ENCODE results near the gene CADPS2. TPM values are rescaled to one million over a fixed set of nuclear protein-coding genes. Genes with fewer than 3 reads are reported as not detected.

Gene CADPS2
- total and polyA plus RNA-seq, 4 experiments from 2014 or later = not detected

- H3K27ac ChIP-seq (ENCODE audit: low read depth, low read length) = no peak overlapping the region
- H3K4me3 ChIP-seq (ENCODE audit: low read length in 2 of 2) = no peak overlapping the region
- no peaks in the 10 kb centered on the region for H3K27me3 ChIP-seq (ENCODE audit: insufficient read depth, low read length)
- peaks cover 0 to 9% (median 3%) of the 10 kb centered on the region in 8 donors for H3K9me3 Mint-ChIP-seq
- H3K4me1 Mint-ChIP-seq = no peaks in the 10 kb centered on the region
- no peaks in the 10 kb centered on the region for H3K9me3 ChIP-seq (ENCODE audit: control insufficient read depth in 1 of 2, low read length in 2 of 2)
- H3K36me3 Mint-ChIP-seq = no peaks in the 10 kb centered on the region
- H3K4me1 ChIP-seq (ENCODE audit: insufficient read depth, low read length) = no peaks in the 10 kb centered on the region
- POLR2A ChIA-PET (ENCODE audit: partially characterized antibody) = no interaction called here
- no peaks in the 10 kb centered on the region for H3K27me3 Mint-ChIP-seq
- DNase-seq = no peak
- intact Hi-C loops (cut with micrococcal nuclease) = no loop called here
- H3K27ac Mint-ChIP-seq = no peak overlapping the region
- no peaks in the 10 kb centered on the region for H3K36me3 ChIP-seq (ENCODE audit: insufficient read depth, low read length)
- CTCF ChIA-PET (ENCODE audit: partially characterized antibody) = no interaction called here
- H3K4me3 Mint-ChIP-seq = peak overlapping the region in 2 of 8 donors; percentile 1 to 4
Measured at GRCh38 chr7:122578350-122578749, 307.9 kb downstream of the CADPS2 start.

- POLR2A ChIA-PET (ENCODE audit: partially characterized antibody) = no interaction called here
- Mint-ChIP-seq H3K27me3 (no peaks in the 10 kb centered on the region), H3K36me3 (no peaks in the 10 kb centered on the region), H3K4me1 (no peaks in the 10 kb centered on the region), H3K27ac (no peak overlapping the region), H3K9me3 (peaks cover 0 to 11% (median 4%) of the 10 kb centered on the region in 8 donors), H3K4me3 (no peak overlapping the region)
- intact Hi-C loops (cut with micrococcal nuclease) = no loop called here
- no peaks in the 10 kb centered on the region for H3K9me3 ChIP-seq (ENCODE audit: control insufficient read depth in 1 of 2, low read length in 2 of 2)
- no peaks in the 10 kb centered on the region for H3K36me3 ChIP-seq (ENCODE audit: insufficient read depth, low read length)
- no peaks in the 10 kb centered on the region for H3K4me1 ChIP-seq (ENCODE audit: insufficient read depth, low read length)
- no peak overlapping the region for H3K27ac ChIP-seq (ENCODE audit: low read depth, low read length)
- no peaks in the 10 kb centered on the region for H3K27me3 ChIP-seq (ENCODE audit: insufficient read depth, low read length)
- CTCF ChIA-PET (ENCODE audit: partially characterized antibody) = no interaction called here
- no peak overlapping the region for H3K4me3 ChIP-seq (ENCODE audit: low read length in 2 of 2)
- no peak for DNase-seq
Measured at GRCh38 chr7:122577449-122578003, 308.7 kb downstream of the CADPS2 start.

- ChIA-PET POLR2A (ENCODE audit: partially characterized antibody) (no interaction called here), CTCF (ENCODE audit: partially characterized antibody) (no interaction called here)
- no peak for DNase-seq
- H3K4me1 Mint-ChIP-seq = no peaks in the 10 kb centered on the region
- H3K27me3 Mint-ChIP-seq = no peaks in the 10 kb centered on the region
- H3K4me1 ChIP-seq (ENCODE audit: insufficient read depth, low read length) = no peaks in the 10 kb centered on the region
- no peak overlapping the region for H3K4me3 Mint-ChIP-seq
- no peaks in the 10 kb centered on the region for H3K36me3 ChIP-seq (ENCODE audit: insufficient read depth, low read length)
- H3K9me3 ChIP-seq (ENCODE audit: control insufficient read depth in 1 of 2, low read length in 2 of 2) = no peaks in the 10 kb centered on the region
- H3K27me3 ChIP-seq (ENCODE audit: insufficient read depth, low read length) = no peaks in the 10 kb centered on the region
- no peaks in the 10 kb centered on the region for H3K36me3 Mint-ChIP-seq
- H3K4me3 ChIP-seq (ENCODE audit: low read length in 2 of 2) = no peak overlapping the region
- H3K9me3 Mint-ChIP-seq = peaks cover 0 to 9% (median 2%) of the 10 kb centered on the region in 8 donors
- intact Hi-C loops (cut with micrococcal nuclease) = no loop called here
- no peak overlapping the region for H3K27ac ChIP-seq (ENCODE audit: low read depth, low read length)
- H3K27ac Mint-ChIP-seq = no peak overlapping the region
Measured at GRCh38 chr7:122572706-122573105, 313.6 kb downstream of the CADPS2 start.

DNA sequence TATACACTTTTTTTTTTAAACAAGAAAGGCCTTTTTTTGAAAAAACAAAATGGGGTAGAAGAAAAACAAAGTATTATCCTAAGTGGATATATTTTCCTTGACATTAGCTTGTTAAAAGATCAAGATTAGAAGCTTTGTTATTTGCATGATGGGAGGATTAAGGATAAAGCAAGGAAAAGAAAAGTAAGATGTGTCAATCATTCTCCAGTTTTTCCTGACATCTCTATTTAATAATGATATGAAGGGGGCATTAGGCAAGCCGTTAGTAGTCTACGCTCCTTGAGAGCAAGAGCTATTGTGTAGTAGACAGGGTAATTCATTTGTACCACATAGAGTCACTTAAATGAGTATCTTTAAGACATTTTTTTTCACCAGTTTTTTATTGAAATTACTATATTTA lies 324.9 kb downstream of the CADPS2 start:
- Mint-ChIP-seq H3K27ac (no peak overlapping the region), H3K4me1 (no peaks in the 10 kb centered on the region), H3K9me3 (peaks cover 0 to 7% (median 4%) of the 10 kb centered on the region in 8 donors), H3K27me3 (no peaks in the 10 kb centered on the region), H3K36me3 (no peaks in the 10 kb centered on the region), H3K4me3 (no peak overlapping the region)
- intact Hi-C loops (cut with micrococcal nuclease) = no loop called here
- Histone ChIP-seq H3K9me3 (ENCODE audit: control insufficient read depth in 1 of 2, low read length in 2 of 2) (no peaks in the 10 kb centered on the region), H3K27ac (ENCODE audit: low read depth, low read length) (no peak overlapping the region), H3K4me1 (ENCODE audit: insufficient read depth, low read length) (no peaks in the 10 kb centered on the region), H3K36me3 (ENCODE audit: insufficient read depth, low read length) (no peaks in the 10 kb centered on the region), H3K4me3 (ENCODE audit: low read length in 2 of 2) (no peak overlapping the region), H3K27me3 (ENCODE audit: insufficient read depth, low read length) (no peaks in the 10 kb centered on the region)
- DNase-seq = no peak
- ChIA-PET POLR2A (ENCODE audit: partially characterized antibody) (no interaction called here), CTCF (ENCODE audit: partially characterized antibody) (no interaction called here)

GRCh38 chr7:122556873-122557542 lies 329.3 kb downstream of the CADPS2 start:
- CTCF ChIA-PET (ENCODE audit: partially characterized antibody) = no interaction called here
- Histone ChIP-seq H3K4me1 (ENCODE audit: insufficient read depth, low read length) (no peaks in the 10 kb centered on the region), H3K4me3 (ENCODE audit: low read length in 2 of 2) (no peak overlapping the region), H3K27me3 (ENCODE audit: insufficient read depth, low read length) (no peaks in the 10 kb centered on the region), H3K27ac (ENCODE audit: low read depth, low read length) (no peak overlapping the region), H3K36me3 (ENCODE audit: insufficient read depth, low read length) (no peaks in the 10 kb centered on the region), H3K9me3 (ENCODE audit: control insufficient read depth in 1 of 2, low read length in 2 of 2) (no peaks in the 10 kb centered on the region)
- no peak for DNase-seq
- Mint-ChIP-seq H3K27ac (no peak overlapping the region), H3K27me3 (no peaks in the 10 kb centered on the region), H3K9me3 (peaks cover 0 to 8% (median 2%) of the 10 kb centered on the region in 8 donors), H3K36me3 (no peaks in the 10 kb centered on the region), H3K4me1 (no peaks in the 10 kb centered on the region), H3K4me3 (no peak overlapping the region)
- intact Hi-C loops (cut with micrococcal nuclease) = no loop called here
- POLR2A ChIA-PET (ENCODE audit: partially characterized antibody) = no interaction called here

DNA sequence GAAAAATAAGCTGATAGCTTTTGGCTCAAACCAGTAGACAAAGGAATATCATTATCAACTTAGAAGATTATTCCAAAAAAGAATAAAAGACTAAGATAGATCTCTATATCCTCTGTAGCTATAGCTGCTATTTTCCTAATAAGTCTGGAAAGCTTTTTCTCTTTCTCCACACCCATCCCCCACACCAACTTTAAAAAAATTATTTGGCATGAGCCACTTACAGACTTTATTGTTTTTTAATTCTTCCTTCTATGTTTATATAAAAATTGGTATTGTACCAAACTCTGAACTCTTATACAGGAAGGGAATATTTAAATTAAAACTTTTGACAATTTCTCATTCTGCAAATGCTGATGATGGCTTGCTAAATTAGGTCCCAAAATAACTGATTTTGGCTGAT lies 330.0 kb downstream of the CADPS2 start:
- no peak for DNase-seq
- H3K27me3 Mint-ChIP-seq = no peaks in the 10 kb centered on the region
- Histone ChIP-seq H3K4me1 (ENCODE audit: insufficient read depth, low read length) (no peaks in the 10 kb centered on the region), H3K27ac (ENCODE audit: low read depth, low read length) (no peak overlapping the region), H3K4me3 (ENCODE audit: low read length in 2 of 2) (no peak overlapping the region), H3K27me3 (ENCODE audit: insufficient read depth, low read length) (no peaks in the 10 kb centered on the region), H3K9me3 (ENCODE audit: control insufficient read depth in 1 of 2, low read length in 2 of 2) (no peaks in the 10 kb centered on the region), H3K36me3 (ENCODE audit: insufficient read depth, low read length) (no peaks in the 10 kb centered on the region)
- CTCF ChIA-PET (ENCODE audit: partially characterized antibody) = no interaction called here
- H3K4me1 Mint-ChIP-seq = no peaks in the 10 kb centered on the region
- H3K36me3 Mint-ChIP-seq = no peaks in the 10 kb centered on the region
- H3K9me3 Mint-ChIP-seq = peaks cover 0 to 8% (median 2%) of the 10 kb centered on the region in 8 donors
- H3K27ac Mint-ChIP-seq = no peak overlapping the region
- intact Hi-C loops (cut with micrococcal nuclease) = no loop called here
- POLR2A ChIA-PET (ENCODE audit: partially characterized antibody) = no interaction called here
- H3K4me3 Mint-ChIP-seq = no peak overlapping the region

DNA sequence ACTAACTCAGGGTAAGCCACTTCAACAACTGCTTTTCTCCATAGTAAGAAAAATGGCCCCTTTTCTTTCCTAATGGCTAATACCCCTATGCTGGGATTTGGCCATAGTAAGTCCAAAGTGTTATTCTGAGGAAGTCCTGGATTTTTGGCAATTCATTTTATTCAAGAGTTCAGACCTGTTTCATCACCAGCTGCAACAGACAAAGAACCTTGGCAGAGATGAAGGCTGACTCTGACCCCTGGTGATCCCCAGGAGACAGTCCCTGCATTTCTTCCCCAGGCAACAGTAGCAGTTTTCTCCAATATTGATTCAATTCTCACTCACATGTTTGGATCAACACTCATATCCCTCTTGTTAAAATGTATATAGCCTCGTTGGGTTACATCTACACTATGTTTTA lies 332.5 kb downstream of the CADPS2 start:
- Mint-ChIP-seq H3K36me3 (no peaks in the 10 kb centered on the region), H3K27me3 (no peaks in the 10 kb centered on the region), H3K9me3 (peaks cover 0 to 6% (median 0%) of the 10 kb centered on the region in 8 donors), H3K4me3 (no peak overlapping the region), H3K27ac (no peak overlapping the region), H3K4me1 (no peaks in the 10 kb centered on the region)
- Histone ChIP-seq H3K27ac (ENCODE audit: low read depth, low read length) (no peak overlapping the region), H3K36me3 (ENCODE audit: insufficient read depth, low read length) (no peaks in the 10 kb centered on the region), H3K4me3 (ENCODE audit: low read length in 2 of 2) (no peak overlapping the region), H3K9me3 (ENCODE audit: control insufficient read depth in 1 of 2, low read length in 2 of 2) (no peaks in the 10 kb centered on the region), H3K4me1 (ENCODE audit: insufficient read depth, low read length) (no peaks in the 10 kb centered on the region), H3K27me3 (ENCODE audit: insufficient read depth, low read length) (no peaks in the 10 kb centered on the region)
- CTCF ChIA-PET (ENCODE audit: partially characterized antibody) = no interaction called here
- intact Hi-C loops (cut with micrococcal nuclease) = no loop called here
- POLR2A ChIA-PET (ENCODE audit: partially characterized antibody) = no interaction called here
- DNase-seq = no peak
